ENCODE measurements around the gene DLL4.

The DLL4 gene

GRCh38 chr15:40927873-40928806 is 1.0 kb upstream of the DLL4 start:
- FAIRE-seq = no peak

GRCh38 chr15:40929660-40930429 is 705 bp downstream of the DLL4 start:
- FAIRE-seq = no peak

- FAIRE-seq = no peak
Measured at GRCh38 chr15:40930430-40931299, 1.5 kb downstream of the DLL4 start.

- FAIRE-seq = no peak
Measured at GRCh38 chr15:40931300-40932142, 2.4 kb downstream of the DLL4 start.

- no peak for FAIRE-seq
Measured at GRCh38 chr15:40932156-40932555, 3.0 kb downstream of the DLL4 start.

- FAIRE-seq = no peak
Measured at GRCh38 chr15:40932649-40933516, 3.7 kb downstream of the DLL4 start.

- no peak for FAIRE-seq
Measured at GRCh38 chr15:40933517-40933902, 4.4 kb downstream of the DLL4 start.

GRCh38 chr15:40934457-40934856 is 5.3 kb downstream of the DLL4 start:
- no peak for FAIRE-seq

- FAIRE-seq = no peak
Measured at GRCh38 chr15:40936234-40936708, 7.1 kb downstream of the DLL4 start.

GRCh38 chr15:40936709-40937666 is 7.8 kb downstream of the DLL4 start:
- FAIRE-seq = no peak

- FAIRE-seq = no peak
Measured at GRCh38 chr15:40937762-40938535, 8.8 kb downstream of the DLL4 start.

- no peak for FAIRE-seq
Measured at GRCh38 chr15:40938536-40938870, 9.4 kb downstream of the DLL4 start.

GRCh38 chr15:40940296-40940801 is 11.2 kb downstream of the DLL4 start:
- no peak for FAIRE-seq

- no peak for FAIRE-seq
Measured at GRCh38 chr15:40941068-40941527, 12.0 kb downstream of the DLL4 start.

GRCh38 chr15:40941528-40942336 is 12.6 kb downstream of the DLL4 start:
- no peak for FAIRE-seq

- FAIRE-seq = no peak
Measured at GRCh38 chr15:40942337-40942854, 13.3 kb downstream of the DLL4 start.

- no peak for FAIRE-seq
Measured at GRCh38 chr15:40942878-40943277, 13.7 kb downstream of the DLL4 start.

All from endometrium (tissue), 2 donors.